GM19395 (cell line): Measurements from ENCODE around the gene KIF18A.

ENCODE experiments used
- ATAC-seq: cut with Tn5 transposase; IDR thresholded peaks from one replicate; pipeline ENCODE4 v1.9.1; 2021; ENCODE audit warnings: mild to moderate bottlenecking, moderate library complexity; ENCODE audit not compliant: unreplicated experiment

KIF18A gene

GRCh38 chr11:27971171-27971570 is 136.8 kb downstream of the KIF18A start:
- no peak for ATAC-seq
